Fibroblast of skin of left quadriceps (primary cell): Measurements from ENCODE around the gene NPC2.
"Not testable (repeated sequence)": the region's sequence is repeated elsewhere in the genome, so short reads cannot be mapped to it uniquely, and the experiment has no call there.

Source experiments
- DNase-seq, 2 experiments: peaks; one replicate each; pipeline ENCODE4 v3.0.0-alpha.2; 2013; ENCODE audit warnings: low read depth in 2 of 2

Gene NPC2

GRCh38 chr14:74472601-74473000 lies 20.5 kb downstream of the NPC2 start:
- DNase-seq, result no peak

- no peak for DNase-seq
Measured at GRCh38 chr14:74469548-74470518, 23.3 kb downstream of the NPC2 start.

GRCh38 chr14:74468513-74468912 lies 24.6 kb downstream of the NPC2 start:
- DNase-seq, result no peak

- no peak for DNase-seq
Measured at GRCh38 chr14:74465335-74465734, 27.8 kb downstream of the NPC2 start.

- DNase-seq, result no peak
Measured at GRCh38 chr14:74464785-74465184, 28.3 kb downstream of the NPC2 start.

GRCh38 chr14:74463697-74464096 lies 29.4 kb downstream of the NPC2 start:
- DNase-seq, result no peak

GRCh38 chr14:74462993-74463392 lies 30.1 kb downstream of the NPC2 start:
- DNase-seq, result no peak

- no peak for DNase-seq
Measured at GRCh38 chr14:74459976-74460375, 33.1 kb downstream of the NPC2 start.

GRCh38 chr14:74459289-74459946 lies 33.7 kb downstream of the NPC2 start:
- DNase-seq, result peak; percentile 7 to 9

GRCh38 chr14:74457565-74457895 lies 35.6 kb downstream of the NPC2 start:
- no peak for DNase-seq

GRCh38 chr14:74456684-74457564 lies 36.2 kb downstream of the NPC2 start:
- no peak for DNase-seq

GRCh38 chr14:74454397-74454796 lies 38.7 kb downstream of the NPC2 start:
- DNase-seq, result not testable (repeated sequence)

- no peak for DNase-seq
Measured at GRCh38 chr14:74444866-74445265, 48.2 kb downstream of the NPC2 start.

GRCh38 chr14:74442757-74443156 lies 50.3 kb downstream of the NPC2 start:
- no peak for DNase-seq

- DNase-seq, result no peak
Measured at GRCh38 chr14:74441113-74441512, 52.0 kb downstream of the NPC2 start.

- no peak for DNase-seq
Measured at GRCh38 chr14:74438351-74438915, 54.7 kb downstream of the NPC2 start.

GRCh38 chr14:74437496-74438053 lies 55.5 kb downstream of the NPC2 start:
- DNase-seq, result no peak

GRCh38 chr14:74434294-74434693 lies 58.8 kb downstream of the NPC2 start:
- DNase-seq, result no peak

- DNase-seq, result no peak
Measured at GRCh38 chr14:74429991-74430390, 63.1 kb downstream of the NPC2 start.
